HFFc6 (cell line): ENCODE data around the gene STXBP1. TPM values are rescaled to one million over a fixed set of nuclear protein-coding genes. Genes with fewer than 3 reads are reported as not detected.
"Not testable (repeated sequence)": the region's sequence is repeated elsewhere in the genome, so short reads cannot be mapped to it uniquely, and the experiment has no call there.

Source experiments
- DNase-seq: peaks from one replicate; pipeline ENCODE4 v3.0.0-alpha.2; 2018
- H3K27ac Mint-ChIP-seq: 2 replicates; pipeline ENCODE4 v1.8.0; 2020; ENCODE audit warnings: mild to moderate bottlenecking, mixed read lengths
- H3K27me3 Mint-ChIP-seq: 2 replicates; pipeline ENCODE4 v1.8.0; 2021; ENCODE audit warnings: mild to moderate bottlenecking, moderate library complexity, mixed read lengths; ENCODE audit not compliant: insufficient read depth
- H3K36me3 Mint-ChIP-seq: 2 replicates; pipeline ENCODE4 v1.8.0; 2021; ENCODE audit warnings: low read depth, mixed read lengths
- H3K4me1 Mint-ChIP-seq: 2 replicates; pipeline ENCODE4 v1.8.0; 2020; ENCODE audit warnings: low read depth, mixed read lengths
- H3K4me3 Mint-ChIP-seq: 2 replicates; pipeline ENCODE4 v1.8.0; 2020; ENCODE audit warnings: mild to moderate bottlenecking, moderate library complexity, mixed read lengths
- H3K9me3 Mint-ChIP-seq: 2 replicates; pipeline ENCODE4 v1.8.0; 2020; ENCODE audit warnings: mild to moderate bottlenecking, mixed read lengths
- total RNA-seq, 6 experiments: library from RNA; stranded (reverse); fragmentation: NEBNext Ultra II Directional; extraction: Animal tissue kit (Norgen Biotek cat#: 25700); gene quantifications; 2 replicates in 1 of 6; 3 replicates in 5 of 6; pipeline ENCODE4 v1.2.3, GENCODE V29; 2021
- TF ChIP-seq, protein P1 (sequence below): fragments of 200-600 bp; sonication (generic); IDR thresholded peaks from 2 replicates; pipeline ENCODE4 v1.5.0; 2021; ENCODE audit warnings: antibody characterized with exemption, mild to moderate bottlenecking

The STXBP1 gene
- total RNA-seq, 6 experiments from 2014 or later: 61.9 to 90.7 (median 73.6) TPM

DNA sequence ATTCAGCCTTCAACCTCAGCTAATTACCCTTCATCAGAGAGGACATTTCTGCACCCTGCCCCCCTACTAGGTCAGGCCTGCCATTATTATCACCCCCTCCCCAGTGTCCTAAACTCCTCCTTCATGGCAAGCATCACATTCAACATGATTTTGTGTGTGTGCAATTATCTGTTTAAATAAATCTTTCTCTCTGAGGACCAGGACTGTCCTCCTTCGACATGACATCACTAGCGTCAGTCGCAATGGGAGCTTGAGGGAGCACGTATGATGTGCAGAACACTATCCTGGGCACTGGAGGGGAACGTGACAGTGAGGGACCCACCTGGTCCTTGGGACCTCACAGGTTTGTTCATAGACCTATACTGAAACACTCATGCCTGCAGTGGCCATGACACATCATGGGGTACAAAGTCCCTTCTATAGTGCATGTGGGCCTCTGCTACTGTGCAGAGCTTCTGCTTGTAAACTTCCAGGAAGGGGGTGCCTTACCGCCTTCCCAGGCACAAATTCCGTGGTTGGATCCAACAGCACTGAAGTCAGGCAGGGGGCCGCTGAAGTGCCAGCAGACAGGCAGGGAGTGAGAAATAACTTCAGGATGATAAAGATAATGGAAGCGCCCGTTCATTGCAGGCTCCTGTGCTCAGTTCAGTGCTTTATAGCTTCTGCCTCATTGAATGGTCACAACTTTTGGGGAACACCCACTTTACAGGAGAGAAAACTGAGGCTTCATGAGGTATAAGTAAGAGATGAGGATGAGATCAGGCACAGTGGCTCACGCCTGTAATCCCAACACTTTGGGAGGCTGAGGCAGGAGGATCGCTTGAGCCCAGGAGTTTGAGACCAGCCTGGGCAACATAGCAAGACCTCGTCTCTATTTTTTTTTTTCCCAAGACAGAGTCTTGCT, 36.0 kb upstream of the STXBP1 start:
- no peaks in the 10 kb centered on the region for H3K9me3 Mint-ChIP-seq
- H3K4me3 Mint-ChIP-seq: no peak overlapping the region
- H3K27ac Mint-ChIP-seq: peak overlapping the region; percentile 56
- no peak for DNase-seq
- no peaks in the 10 kb centered on the region; the same call in 1 of the 2 replicates for H3K27me3 Mint-ChIP-seq
- TF ChIP-seq, protein P1, sequence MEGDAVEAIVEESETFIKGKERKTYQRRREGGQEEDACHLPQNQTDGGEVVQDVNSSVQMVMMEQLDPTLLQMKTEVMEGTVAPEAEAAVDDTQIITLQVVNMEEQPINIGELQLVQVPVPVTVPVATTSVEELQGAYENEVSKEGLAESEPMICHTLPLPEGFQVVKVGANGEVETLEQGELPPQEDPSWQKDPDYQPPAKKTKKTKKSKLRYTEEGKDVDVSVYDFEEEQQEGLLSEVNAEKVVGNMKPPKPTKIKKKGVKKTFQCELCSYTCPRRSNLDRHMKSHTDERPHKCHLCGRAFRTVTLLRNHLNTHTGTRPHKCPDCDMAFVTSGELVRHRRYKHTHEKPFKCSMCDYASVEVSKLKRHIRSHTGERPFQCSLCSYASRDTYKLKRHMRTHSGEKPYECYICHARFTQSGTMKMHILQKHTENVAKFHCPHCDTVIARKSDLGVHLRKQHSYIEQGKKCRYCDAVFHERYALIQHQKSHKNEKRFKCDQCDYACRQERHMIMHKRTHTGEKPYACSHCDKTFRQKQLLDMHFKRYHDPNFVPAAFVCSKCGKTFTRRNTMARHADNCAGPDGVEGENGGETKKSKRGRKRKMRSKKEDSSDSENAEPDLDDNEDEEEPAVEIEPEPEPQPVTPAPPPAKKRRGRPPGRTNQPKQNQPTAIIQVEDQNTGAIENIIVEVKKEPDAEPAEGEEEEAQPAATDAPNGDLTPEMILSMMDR: no peak
- H3K4me1 Mint-ChIP-seq: peaks cover 81% of the 10 kb centered on the region
- peaks cover 8% of the 10 kb centered on the region for H3K36me3 Mint-ChIP-seq

DNA sequence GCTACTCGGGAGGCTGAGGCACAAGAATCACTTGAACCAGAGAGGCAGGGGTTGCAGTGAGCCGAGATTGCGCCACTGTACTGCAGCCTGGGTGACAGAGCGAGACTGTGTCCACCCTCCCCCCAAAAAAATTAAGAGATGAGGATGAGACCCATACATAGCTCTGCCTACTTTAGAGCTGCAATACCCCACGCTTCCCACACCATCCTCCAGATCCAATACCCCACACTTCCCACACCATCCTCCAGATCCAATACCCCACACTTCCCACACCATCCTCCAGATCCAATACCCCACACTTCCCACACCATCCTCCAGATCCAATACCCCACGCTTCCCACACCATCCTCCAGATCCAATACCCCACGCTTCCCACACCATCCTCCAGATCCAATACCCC, 34.9 kb upstream of the STXBP1 start:
- H3K4me3 Mint-ChIP-seq, H3K27me3 Mint-ChIP-seq, H3K9me3 Mint-ChIP-seq, H3K27ac Mint-ChIP-seq, DNase-seq: not testable (repeated sequence)
- Mint-ChIP-seq H3K4me1 (peaks cover 74% of the 10 kb centered on the region), H3K36me3 (peaks cover 10% of the 10 kb centered on the region)

DNA sequence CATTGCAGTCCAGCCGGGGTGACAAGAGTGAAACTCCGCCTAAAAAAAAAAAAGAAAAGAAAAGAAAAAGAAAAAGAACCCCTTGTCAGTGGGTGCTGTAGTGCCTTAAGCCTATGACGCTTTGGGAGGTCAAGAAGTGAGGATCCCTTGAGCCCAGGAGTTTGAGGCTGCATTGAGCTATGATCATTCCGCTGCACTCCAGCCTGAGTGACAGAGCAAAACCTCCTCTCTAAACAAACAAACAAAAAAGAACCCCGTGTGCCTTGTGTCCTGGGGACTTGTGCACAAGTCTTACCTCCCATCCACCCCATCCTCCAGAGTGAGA, 33.5 kb upstream of the STXBP1 start:
- H3K4me3 Mint-ChIP-seq: peak overlapping the region; percentile 88
- H3K9me3 Mint-ChIP-seq: peaks cover 10% of the 10 kb centered on the region
- H3K36me3 Mint-ChIP-seq: peaks cover 15% of the 10 kb centered on the region
- H3K27me3 Mint-ChIP-seq: no peaks in the 10 kb centered on the region; the same call in 1 of the 2 replicates
- peak overlapping the region; percentile 95 for H3K27ac Mint-ChIP-seq
- TF ChIP-seq, protein P1: no peak
- H3K4me1 Mint-ChIP-seq: peaks cover 63% of the 10 kb centered on the region
- DNase-seq: no peak

DNA sequence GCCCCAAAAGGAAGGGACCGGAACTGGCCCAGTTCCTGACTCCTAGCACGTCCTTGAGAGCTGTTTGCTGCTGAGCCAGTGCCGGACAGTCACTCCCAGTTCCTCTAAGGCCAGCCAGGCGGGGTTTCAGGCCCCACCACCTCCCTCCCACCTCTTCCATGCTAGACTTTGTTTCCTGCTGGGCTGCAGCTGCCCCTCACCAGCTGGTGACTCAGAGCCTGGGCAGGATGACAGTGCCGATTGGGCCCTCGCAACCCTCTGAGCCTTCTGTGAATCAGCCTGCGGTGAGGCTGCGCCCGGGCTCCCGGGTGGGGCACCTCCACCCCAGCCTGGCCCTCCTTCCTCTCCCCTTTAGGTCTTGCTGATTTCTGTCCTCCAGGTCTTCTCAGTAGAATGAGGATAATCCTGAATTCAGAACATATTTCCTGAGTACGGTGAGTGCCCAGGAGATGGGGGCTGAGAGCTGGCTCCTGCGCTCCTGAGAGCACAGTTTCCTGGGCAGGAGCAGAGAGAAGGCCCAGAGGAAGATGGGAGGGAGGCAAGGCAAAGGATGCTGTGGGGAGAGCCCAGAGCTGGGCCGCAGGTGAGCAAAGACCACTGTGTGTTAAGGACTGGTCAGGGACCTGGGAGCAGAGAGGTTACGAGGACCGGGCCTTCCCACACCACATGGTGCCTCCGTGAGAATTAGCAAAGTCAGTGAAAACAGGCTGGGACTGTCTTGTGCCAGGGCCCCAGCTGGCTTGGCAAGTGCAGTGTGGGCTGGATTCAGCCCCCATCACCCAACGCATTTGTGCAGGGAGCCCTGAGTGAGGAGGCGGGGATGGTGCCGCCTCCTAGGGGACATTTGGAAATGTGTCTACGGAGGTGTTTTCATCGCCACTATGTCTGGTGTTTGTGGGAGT, 32.9 kb upstream of the STXBP1 start:
- peak overlapping the region; percentile 88 for H3K4me3 Mint-ChIP-seq
- peaks cover 63% of the 10 kb centered on the region for H3K4me1 Mint-ChIP-seq
- peaks cover 17% of the 10 kb centered on the region for H3K36me3 Mint-ChIP-seq
- H3K9me3 Mint-ChIP-seq: peaks cover 14% of the 10 kb centered on the region
- peak overlapping the region; percentile 95 for H3K27ac Mint-ChIP-seq
- TF ChIP-seq, protein P1: peak; percentile 72
- no peaks in the 10 kb centered on the region; the same call in 1 of the 2 replicates for H3K27me3 Mint-ChIP-seq
- DNase-seq: peak; percentile 98

DNA sequence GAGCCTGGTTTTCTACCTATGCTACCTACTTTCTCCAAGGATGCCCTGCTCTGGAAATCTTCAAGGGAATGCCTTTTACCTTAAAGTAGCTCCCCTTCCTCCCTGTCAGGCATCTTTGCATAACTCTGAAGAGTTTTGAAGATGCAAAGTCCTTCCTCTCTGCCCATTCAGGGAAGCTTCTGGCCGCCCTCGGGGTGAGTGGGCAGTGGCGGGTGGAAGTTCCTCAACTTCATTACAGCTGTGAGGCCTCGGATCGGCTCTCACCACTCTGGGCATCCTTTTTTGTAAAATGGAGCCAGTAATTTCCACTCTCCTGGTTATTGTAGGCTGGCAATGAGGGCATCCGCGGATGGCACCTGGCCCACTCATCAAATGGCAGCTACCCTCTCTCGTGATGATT, 31.7 kb upstream of the STXBP1 start:
- H3K27ac Mint-ChIP-seq: peak overlapping the region; percentile 57
- H3K36me3 Mint-ChIP-seq: peaks cover 17% of the 10 kb centered on the region
- peaks cover 14% of the 10 kb centered on the region for H3K9me3 Mint-ChIP-seq
- H3K27me3 Mint-ChIP-seq: no peaks in the 10 kb centered on the region; the same call in 1 of the 2 replicates
- H3K4me3 Mint-ChIP-seq: peak overlapping the region; percentile 88
- TF ChIP-seq, protein P1: no peak
- peaks cover 65% of the 10 kb centered on the region for H3K4me1 Mint-ChIP-seq
- DNase-seq: no peak
